Measurements from ENCODE around the gene GMDS. TPM values are rescaled to one million over a fixed set of nuclear protein-coding genes. Genes with fewer than 3 reads are reported as not detected.

Gene GMDS
- total RNA-seq, 1 donor from 2014 or later = 7.2 TPM

GRCh38 chr6:1703923-1704322 is 541.5 kb downstream of the GMDS start:
- Histone ChIP-seq H3K9me3 (replicated peaks) (no peaks in the 10 kb centered on the region), H3K27ac (replicated peaks) (no peak overlapping the region), H3K4me3 (no peak overlapping the region), H3K36me3 (no peaks in the 10 kb centered on the region), H3K4me1 (peaks cover 7% of the 10 kb centered on the region), H3K27me3 (ENCODE audit: low read depth) (no peaks in the 10 kb centered on the region)
- TF ChIP-seq CTCF (IDR thresholded peaks at IDR 0.05; ENCODE audit: borderline replicate concordance) = no peak
- no peak for DNase-seq
- intact Hi-C loops (cut with micrococcal nuclease) = no loop called here

GRCh38 chr6:1703091-1703855 is 542.1 kb downstream of the GMDS start:
- no peaks in the 10 kb centered on the region for H3K36me3 ChIP-seq
- no peaks in the 10 kb centered on the region for H3K27me3 ChIP-seq (ENCODE audit: low read depth)
- intact Hi-C loops (cut with micrococcal nuclease) = no loop called here
- H3K4me1 ChIP-seq = peaks cover 7% of the 10 kb centered on the region
- no peak overlapping the region for H3K27ac ChIP-seq (replicated peaks)
- no peak for DNase-seq
- H3K9me3 ChIP-seq (replicated peaks) = no peaks in the 10 kb centered on the region
- no peak for TF ChIP-seq CTCF (IDR thresholded peaks at IDR 0.05; ENCODE audit: borderline replicate concordance)
- no peak overlapping the region for H3K4me3 ChIP-seq

GRCh38 chr6:1702580-1703051 is 542.8 kb downstream of the GMDS start:
- H3K27ac ChIP-seq (replicated peaks) = no peak overlapping the region
- H3K36me3 ChIP-seq = no peaks in the 10 kb centered on the region
- intact Hi-C loops (cut with micrococcal nuclease) = no loop called here
- H3K4me3 ChIP-seq = no peak overlapping the region
- no peaks in the 10 kb centered on the region for H3K9me3 ChIP-seq (replicated peaks)
- H3K4me1 ChIP-seq = peaks cover 7% of the 10 kb centered on the region
- H3K27me3 ChIP-seq (ENCODE audit: low read depth) = no peaks in the 10 kb centered on the region
- TF ChIP-seq CTCF (IDR thresholded peaks at IDR 0.05; ENCODE audit: borderline replicate concordance) = no peak
- DNase-seq = no peak

- Histone ChIP-seq H3K4me1 (peaks cover 7% of the 10 kb centered on the region), H3K27ac (replicated peaks) (no peak overlapping the region), H3K4me3 (no peak overlapping the region), H3K36me3 (no peaks in the 10 kb centered on the region), H3K27me3 (ENCODE audit: low read depth) (no peaks in the 10 kb centered on the region), H3K9me3 (replicated peaks) (no peaks in the 10 kb centered on the region)
- intact Hi-C loops (cut with micrococcal nuclease) = no loop called here
- TF ChIP-seq CTCF (IDR thresholded peaks at IDR 0.05; ENCODE audit: borderline replicate concordance) = no peak
- DNase-seq = no peak
Observed at GRCh38 chr6:1701668-1702353, 543.6 kb downstream of the GMDS start.

- Histone ChIP-seq H3K27me3 (ENCODE audit: low read depth) (no peaks in the 10 kb centered on the region), H3K27ac (replicated peaks) (no peak overlapping the region), H3K4me1 (peaks cover 7% of the 10 kb centered on the region), H3K9me3 (replicated peaks) (no peaks in the 10 kb centered on the region), H3K4me3 (no peak overlapping the region), H3K36me3 (no peaks in the 10 kb centered on the region)
- intact Hi-C loops (cut with micrococcal nuclease) = no loop called here
- TF ChIP-seq CTCF (IDR thresholded peaks at IDR 0.05; ENCODE audit: borderline replicate concordance) = no peak
- no peak for DNase-seq
Observed at GRCh38 chr6:1700278-1700967, 545.0 kb downstream of the GMDS start.

Data from left ventricle myocardium inferior (tissue), 1 donor.